Measurements from ENCODE around the gene BAIAP2. TPM values are rescaled to one million over a fixed set of nuclear protein-coding genes. Genes with fewer than 3 reads are reported as not detected.

Gene BAIAP2
- total RNA-seq, 1 donor from 2014 or later = 48.9 TPM

DNA sequence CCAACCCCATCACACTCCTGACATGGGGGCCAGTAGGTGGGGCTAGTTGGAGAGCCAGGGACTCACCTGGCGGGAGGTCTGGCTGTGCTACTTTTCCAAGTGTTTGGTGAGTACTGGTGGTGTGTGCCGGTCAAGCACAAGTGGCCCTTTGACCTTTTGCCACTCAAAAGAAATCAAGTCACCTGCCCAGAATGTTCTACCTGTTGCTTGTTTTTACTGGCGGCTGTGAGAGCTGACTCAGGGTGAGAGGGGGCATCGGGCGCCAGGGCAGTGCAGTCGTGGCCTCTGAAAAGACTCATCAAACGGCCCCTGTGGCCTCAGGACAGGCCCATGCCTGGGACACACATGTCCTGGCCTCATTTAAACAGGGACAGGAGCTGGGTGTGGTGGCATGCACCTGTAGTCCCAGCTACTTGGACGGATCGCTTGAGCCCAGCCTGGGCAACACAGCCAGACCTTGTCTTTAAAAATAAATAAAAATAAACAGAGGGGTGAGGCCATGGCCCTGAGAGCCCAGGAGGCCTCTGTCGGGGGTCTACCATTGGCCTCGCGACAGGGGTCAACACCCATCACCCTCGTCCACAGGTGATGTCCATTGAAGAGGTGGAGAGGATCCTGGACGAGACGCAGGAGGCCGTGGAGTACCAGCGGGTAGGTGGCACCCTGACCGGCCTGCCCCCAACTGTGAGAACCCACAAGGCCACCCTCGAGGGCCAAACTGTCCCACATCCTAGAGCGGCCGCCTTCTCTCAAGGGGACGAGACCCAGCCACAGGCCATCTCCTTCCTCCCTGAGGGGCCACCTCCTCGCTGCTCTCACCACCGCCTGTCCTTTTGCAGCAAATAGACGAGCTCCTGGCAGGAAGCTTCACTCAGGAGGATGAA is 38.3 kb upstream of the BAIAP2 start:
- no peak overlapping the region for H3K27ac Mint-ChIP-seq
- peaks cover 12% of the 10 kb centered on the region for H3K4me1 Mint-ChIP-seq
- H3K27me3 Mint-ChIP-seq (ENCODE audit: low read depth) = peaks cover 6% of the 10 kb centered on the region
- no peak overlapping the region for H3K4me3 Mint-ChIP-seq
- peaks cover 6% of the 10 kb centered on the region for H3K36me3 Mint-ChIP-seq
- no peaks in the 10 kb centered on the region for H3K9me3 Mint-ChIP-seq
- no peak for DNase-seq (ENCODE audit: low spot score in 2 of 2, unreplicated experiment in 2 of 2)
- TF ChIP-seq, protein P1, sequence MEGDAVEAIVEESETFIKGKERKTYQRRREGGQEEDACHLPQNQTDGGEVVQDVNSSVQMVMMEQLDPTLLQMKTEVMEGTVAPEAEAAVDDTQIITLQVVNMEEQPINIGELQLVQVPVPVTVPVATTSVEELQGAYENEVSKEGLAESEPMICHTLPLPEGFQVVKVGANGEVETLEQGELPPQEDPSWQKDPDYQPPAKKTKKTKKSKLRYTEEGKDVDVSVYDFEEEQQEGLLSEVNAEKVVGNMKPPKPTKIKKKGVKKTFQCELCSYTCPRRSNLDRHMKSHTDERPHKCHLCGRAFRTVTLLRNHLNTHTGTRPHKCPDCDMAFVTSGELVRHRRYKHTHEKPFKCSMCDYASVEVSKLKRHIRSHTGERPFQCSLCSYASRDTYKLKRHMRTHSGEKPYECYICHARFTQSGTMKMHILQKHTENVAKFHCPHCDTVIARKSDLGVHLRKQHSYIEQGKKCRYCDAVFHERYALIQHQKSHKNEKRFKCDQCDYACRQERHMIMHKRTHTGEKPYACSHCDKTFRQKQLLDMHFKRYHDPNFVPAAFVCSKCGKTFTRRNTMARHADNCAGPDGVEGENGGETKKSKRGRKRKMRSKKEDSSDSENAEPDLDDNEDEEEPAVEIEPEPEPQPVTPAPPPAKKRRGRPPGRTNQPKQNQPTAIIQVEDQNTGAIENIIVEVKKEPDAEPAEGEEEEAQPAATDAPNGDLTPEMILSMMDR (IDR thresholded peaks at IDR 0.05; ENCODE audit: unreplicated experiment) = no peak

DNA sequence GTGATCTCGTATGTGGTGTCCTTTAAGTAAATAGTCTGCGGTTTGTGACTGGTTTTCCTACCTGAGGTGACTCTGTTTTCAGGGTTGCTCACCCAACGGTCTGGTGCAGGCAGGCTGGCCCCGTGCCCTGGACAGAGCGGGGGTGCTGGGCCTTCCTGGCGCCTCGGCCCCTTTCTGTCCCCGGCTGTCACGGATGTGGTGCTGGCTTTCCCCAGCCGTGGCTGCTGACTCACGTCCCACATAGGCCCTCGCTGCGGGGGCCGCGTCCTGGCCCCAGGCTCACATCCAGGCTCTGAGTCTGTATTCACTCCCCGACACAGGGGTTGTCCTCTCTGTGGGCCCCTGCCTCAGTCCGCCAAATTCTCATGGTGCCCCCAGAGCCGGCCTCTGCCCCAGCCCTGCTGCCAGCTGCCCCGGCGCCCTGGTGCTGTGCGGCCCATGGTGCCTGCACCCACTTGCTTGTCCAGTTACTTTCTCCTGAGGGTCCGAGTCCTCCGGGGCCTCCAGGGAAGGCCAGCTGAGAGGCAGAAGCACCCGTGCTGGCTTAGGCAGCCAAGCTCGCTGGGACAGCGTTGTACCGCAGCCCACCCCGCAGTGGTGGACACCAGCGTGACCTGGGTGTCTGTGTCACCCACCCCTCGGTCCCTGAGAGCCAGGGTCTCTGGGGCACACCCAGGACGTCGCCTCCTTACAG is 37.4 kb upstream of the BAIAP2 start:
- H3K9me3 Mint-ChIP-seq = no peaks in the 10 kb centered on the region
- peaks cover 13% of the 10 kb centered on the region for H3K27me3 Mint-ChIP-seq (ENCODE audit: low read depth)
- DNase-seq (ENCODE audit: low spot score in 2 of 2, unreplicated experiment in 2 of 2) = no peak
- H3K27ac Mint-ChIP-seq = no peak overlapping the region
- no peak overlapping the region for H3K4me3 Mint-ChIP-seq
- TF ChIP-seq, protein P1 (IDR thresholded peaks at IDR 0.05; ENCODE audit: unreplicated experiment) = no peak
- H3K4me1 Mint-ChIP-seq = peaks cover 16% of the 10 kb centered on the region
- H3K36me3 Mint-ChIP-seq = peaks cover 6% of the 10 kb centered on the region

DNA sequence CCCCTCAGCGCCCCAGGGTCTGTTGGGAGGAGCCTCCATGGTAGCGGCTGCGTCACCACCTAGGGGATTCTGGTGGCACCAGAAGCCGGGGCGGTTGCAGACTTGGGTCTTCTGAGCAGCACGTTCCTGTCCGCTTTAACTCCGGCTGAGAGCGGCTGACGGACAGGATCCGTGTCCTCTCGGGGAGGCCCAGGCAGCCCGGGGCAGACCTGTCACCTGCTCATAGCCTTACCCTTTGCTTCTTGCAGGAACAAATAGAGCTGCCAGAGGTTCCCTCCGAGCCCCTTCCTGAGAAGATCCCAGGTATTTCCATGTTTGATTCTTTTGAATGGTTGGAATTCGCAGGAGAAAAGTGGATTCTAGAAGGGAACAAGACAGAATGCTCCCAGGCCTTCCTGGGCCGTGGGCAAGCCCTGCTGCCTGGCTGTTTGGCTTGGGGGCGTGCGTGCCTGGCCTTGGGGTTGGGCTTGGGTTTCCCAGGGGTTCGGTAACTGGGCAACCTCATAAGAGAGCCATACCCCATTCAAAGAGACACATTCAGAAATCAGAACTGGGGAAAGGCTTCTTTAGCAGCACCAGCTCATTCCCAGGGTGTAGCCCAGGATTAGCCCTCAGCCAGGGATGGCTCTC is 36.7 kb upstream of the BAIAP2 start:
- H3K4me1 Mint-ChIP-seq = peaks cover 11% of the 10 kb centered on the region
- peaks cover 19% of the 10 kb centered on the region for H3K27me3 Mint-ChIP-seq (ENCODE audit: low read depth)
- DNase-seq (ENCODE audit: low spot score in 2 of 2, unreplicated experiment in 2 of 2) = no peak
- TF ChIP-seq, protein P1 (IDR thresholded peaks at IDR 0.05; ENCODE audit: unreplicated experiment) = no peak
- H3K9me3 Mint-ChIP-seq = no peaks in the 10 kb centered on the region
- H3K36me3 Mint-ChIP-seq = peaks cover 6% of the 10 kb centered on the region
- no peak overlapping the region for H3K4me3 Mint-ChIP-seq
- no peak overlapping the region for H3K27ac Mint-ChIP-seq

DNA sequence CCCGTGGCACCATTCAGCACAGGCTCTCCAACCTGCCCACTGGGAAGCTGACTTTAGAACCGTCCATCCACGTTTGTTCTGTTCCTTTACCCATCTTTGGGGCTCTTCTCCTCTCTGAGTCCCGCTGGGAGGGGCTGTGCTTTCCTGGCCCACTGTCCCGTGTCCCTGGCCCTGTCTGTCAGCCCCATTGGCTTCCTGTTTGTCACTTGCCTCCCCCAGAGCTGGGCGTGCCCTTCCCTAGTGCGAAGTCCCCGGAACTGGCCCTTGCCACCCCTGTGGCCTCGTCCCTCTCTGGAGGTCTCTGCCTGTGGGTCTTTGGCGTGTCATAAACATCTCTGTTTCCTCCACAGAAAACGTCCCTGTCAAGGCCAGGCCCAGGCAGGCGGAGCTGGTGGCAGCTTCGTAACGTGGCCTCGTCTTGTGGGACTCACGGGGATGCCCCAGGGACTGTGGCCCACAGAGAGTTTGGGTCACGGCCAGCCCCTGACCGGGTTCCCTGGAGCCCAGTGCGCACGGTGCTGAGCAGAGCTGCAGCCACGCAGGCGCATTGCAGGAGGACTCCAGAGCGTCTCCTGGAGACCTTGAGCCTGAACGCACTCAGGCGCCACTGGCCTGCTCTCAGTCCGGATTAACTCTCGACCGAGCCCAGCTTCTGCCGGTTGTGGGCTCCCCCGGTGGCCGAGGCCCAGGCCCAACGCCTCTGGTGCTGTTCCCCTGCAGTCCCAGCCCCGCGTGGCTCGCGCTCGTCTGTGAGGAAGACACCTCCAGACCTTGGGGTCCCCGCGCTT is 36.0 kb upstream of the BAIAP2 start:
- no peak overlapping the region for H3K4me3 Mint-ChIP-seq
- TF ChIP-seq, protein P1 (IDR thresholded peaks at IDR 0.05; ENCODE audit: unreplicated experiment) = no peak
- DNase-seq (ENCODE audit: low spot score in 2 of 2, unreplicated experiment in 2 of 2) = no peak
- peaks cover 6% of the 10 kb centered on the region for H3K36me3 Mint-ChIP-seq
- H3K4me1 Mint-ChIP-seq = peaks cover 13% of the 10 kb centered on the region
- no peak overlapping the region for H3K27ac Mint-ChIP-seq
- no peaks in the 10 kb centered on the region for H3K9me3 Mint-ChIP-seq
- H3K27me3 Mint-ChIP-seq (ENCODE audit: low read depth) = peaks cover 25% of the 10 kb centered on the region
